ENCODE results near the gene ATG2A.

The ATG2A gene

GRCh38 chr11:64923944-64924909, 7.2 kb upstream of the ATG2A start, which contains the start of gene PPP2R5B:
PPP2R5B (plus strand) TSS chr11:64924689; CDS start chr11:64925735, 1,046 bp downstream.
- DNase-seq = peak; percentile 85 to 91 (median 88)

- no peak for DNase-seq
Observed at GRCh38 chr11:64923151-64923661, 6.2 kb upstream of the ATG2A start.

DNA sequence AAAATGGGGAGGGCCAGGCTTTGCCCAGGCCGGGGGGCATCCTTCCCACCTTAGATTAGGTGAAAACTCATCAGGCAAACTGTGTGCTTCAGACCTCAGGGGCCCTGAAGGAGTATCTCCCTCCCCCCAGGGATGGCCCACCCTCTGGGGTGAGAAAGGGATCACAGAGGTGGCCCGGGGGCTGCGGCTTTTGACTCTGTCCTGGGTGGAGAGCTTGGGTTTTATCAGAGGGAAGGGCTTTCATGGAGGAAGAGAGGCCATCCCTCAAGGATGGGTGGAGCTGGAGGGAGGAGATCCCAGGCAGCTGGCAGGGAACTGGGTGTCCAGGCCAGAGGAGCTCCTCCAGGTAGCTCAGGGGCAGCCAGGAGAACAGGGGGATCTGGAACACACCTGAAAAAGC, 4.4 kb upstream of the ATG2A start:
- DNase-seq = no peak

DNA sequence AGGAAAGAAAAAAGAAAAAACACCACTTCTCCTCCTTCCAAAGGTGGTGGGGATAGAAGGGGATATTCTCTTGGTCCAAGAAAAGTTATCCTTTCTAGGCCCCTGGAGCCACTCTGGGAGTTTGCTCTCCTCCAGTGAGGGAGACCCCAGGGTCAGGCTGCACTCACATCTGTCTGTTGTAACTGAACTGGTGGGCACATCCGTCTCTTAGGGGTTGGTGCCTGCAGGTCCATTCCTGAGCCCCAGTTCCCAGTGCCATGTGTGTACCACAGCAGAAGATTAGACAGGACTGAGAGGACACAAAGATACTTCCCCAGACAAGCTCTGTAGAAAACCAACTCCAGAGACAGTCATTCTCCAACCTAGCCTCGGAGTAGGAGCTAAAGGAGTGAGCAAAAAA, 3.1 kb upstream of the ATG2A start:
- DNase-seq = no peak

- DNase-seq = no peak
Observed at GRCh38 chr11:64919627-64920026, 2.6 kb upstream of the ATG2A start.

- DNase-seq = peak in 1 of 3 experiments; percentile 51
Observed at GRCh38 chr11:64918017-64918416, 1.0 kb upstream of the ATG2A start.

- no peak for DNase-seq
Observed at GRCh38 chr11:64917663-64917995, 620 bp upstream of the ATG2A start.

DNA sequence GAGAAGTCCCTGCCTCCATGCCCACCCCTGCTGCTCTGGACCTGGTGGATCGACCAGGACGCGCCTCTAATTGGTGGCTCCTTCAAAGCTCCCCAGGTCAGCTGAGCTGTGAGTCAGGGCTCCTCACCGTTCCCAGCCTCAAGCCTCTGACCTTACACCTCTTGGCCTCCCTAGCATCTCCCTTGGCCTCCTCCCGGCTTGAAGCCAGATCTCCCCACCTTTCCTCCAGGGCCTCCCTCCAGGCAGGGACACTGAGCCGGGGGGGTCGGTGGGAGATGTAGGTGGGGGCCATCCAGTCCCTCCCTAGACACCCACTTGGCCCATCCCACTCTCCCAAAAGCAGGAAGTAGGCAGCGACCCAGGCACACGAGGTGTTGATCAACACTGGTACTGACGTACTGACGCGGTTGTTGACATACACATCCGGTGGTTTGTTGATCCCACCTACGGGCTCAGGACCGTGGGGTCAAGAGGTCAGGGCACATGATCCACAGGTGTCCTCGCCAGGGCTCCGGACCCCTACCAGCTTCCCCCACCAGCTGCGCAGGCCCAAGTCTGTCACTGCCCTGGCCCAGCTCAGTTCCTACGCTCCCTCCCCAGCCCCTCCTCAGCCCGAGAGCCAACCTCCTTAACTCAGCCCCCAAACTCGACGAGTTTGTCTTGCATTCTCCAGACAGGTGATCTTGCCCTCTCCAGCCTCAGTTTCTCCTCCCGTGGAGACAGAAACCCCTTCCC, 802 bp downstream of the ATG2A start:
- DNase-seq = peak in 2 of 3 experiments; percentile 33 to 59

DNA sequence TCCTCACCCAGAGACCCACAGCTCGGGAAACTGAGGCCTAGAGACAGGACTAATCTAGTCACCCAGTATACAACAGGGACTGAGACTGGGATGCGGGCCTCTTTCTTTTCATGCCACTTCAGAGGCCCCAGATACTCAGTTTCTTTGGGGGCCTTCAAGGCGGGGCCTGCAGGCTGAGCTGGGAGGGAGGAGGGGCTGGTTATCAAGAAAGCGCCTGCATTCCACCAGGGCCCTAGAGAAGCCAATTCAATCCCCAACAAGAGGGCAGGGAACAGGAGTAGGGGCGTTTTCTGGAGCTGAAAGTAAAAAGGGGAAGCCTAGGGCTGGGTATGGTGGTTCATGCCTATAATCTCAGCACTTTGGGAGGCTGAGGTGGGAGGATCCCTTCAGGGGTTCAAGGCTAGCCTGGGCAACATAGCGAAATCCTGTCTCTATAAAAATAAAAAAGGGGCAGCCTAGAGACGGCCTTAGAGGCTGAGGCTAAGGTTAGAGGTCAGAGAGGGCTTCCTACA, 1.6 kb downstream of the ATG2A start:
- DNase-seq = no peak

GRCh38 chr11:64914123-64914522, 2.9 kb downstream of the ATG2A start:
- no peak for DNase-seq

- DNase-seq = no peak
Observed at GRCh38 chr11:64913171-64913727, 3.8 kb downstream of the ATG2A start.

- no peak for DNase-seq
Observed at GRCh38 chr11:64911689-64912088, 5.3 kb downstream of the ATG2A start.

GRCh38 chr11:64911142-64911541, 5.9 kb downstream of the ATG2A start:
- DNase-seq = no peak

- DNase-seq = no peak
Observed at GRCh38 chr11:64910451-64911093, 6.4 kb downstream of the ATG2A start.

- no peak for DNase-seq
Observed at GRCh38 chr11:64909653-64910343, 7.2 kb downstream of the ATG2A start.

DNA sequence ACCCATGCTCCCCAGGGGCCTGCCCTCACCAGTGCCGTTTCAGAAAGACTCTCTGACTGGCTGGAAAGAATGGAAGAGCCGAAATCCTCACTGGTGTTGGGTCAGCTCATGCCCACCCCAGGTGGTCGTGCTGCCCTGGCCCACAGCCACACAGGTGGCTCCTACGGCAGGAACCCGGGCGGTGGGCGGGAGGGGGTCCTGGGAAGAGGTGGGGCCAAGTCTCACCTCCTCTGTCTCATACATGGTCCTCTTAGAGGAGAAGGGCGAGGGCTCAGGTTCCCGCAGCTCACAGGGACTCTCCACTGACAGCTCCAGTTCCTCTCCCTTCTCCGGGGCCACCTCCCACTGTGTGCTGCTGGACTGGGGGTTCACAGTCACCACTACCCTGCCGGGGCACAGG, 8.2 kb downstream of the ATG2A start:
- no peak for DNase-seq

DNA sequence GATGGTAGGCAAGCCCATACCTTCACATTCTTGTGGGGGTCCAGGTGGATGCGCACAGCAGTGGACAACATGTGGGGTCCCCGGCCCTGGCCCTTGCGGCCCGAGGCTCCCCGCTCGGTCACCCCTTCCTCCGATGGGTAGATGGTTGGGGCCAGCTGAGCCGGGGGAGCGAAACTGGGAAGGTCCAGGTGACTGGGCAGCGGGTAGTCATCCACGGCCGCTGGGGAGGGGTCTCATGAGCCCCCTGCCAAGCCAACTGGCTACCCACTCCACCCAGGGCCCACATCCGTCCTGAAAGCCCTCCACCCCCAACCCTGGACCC, 10.7 kb downstream of the ATG2A start:
- DNase-seq = no peak

DNA sequence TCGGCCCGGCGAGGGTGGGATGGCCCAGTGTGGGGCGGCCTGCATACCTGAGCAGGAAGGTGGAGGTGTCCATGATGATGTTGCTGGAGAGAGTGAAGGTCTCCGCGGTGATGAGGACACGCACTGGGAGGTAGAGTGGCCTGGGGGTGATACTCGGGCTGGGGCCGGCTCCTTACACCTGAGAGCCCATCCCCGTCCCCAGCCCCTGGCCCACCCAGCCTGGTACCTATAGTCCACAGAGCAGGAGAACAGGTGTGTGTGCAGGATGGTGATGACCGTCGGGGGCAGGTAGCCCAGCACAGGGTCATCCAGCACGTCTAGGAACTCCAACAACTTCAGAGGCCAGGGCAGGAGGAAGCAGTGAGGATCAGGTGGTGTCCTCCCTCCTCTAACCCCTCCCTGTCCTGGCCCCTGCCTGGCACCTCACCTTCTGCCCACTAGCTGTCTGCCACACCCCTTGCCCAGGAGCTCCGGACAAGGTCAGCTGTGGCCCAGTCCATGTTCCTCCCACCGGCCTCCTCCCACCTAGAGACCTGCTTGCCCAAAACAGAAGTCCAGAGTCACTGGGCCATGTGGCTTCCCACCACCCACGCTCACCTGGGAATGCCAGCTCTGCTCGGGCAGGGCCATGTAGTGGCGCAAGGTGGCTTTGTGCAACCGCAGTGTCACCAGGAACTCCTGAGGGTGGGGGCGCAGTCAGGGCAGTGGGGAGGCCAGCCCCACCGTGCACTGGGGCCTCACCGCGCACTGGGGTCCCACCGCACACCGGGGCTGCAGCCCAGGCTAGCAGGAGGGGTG, 11.3 kb downstream of the ATG2A start:
- DNase-seq = no peak

GRCh38 chr11:64903291-64903833, 13.6 kb downstream of the ATG2A start:
- DNase-seq = no peak

DNA sequence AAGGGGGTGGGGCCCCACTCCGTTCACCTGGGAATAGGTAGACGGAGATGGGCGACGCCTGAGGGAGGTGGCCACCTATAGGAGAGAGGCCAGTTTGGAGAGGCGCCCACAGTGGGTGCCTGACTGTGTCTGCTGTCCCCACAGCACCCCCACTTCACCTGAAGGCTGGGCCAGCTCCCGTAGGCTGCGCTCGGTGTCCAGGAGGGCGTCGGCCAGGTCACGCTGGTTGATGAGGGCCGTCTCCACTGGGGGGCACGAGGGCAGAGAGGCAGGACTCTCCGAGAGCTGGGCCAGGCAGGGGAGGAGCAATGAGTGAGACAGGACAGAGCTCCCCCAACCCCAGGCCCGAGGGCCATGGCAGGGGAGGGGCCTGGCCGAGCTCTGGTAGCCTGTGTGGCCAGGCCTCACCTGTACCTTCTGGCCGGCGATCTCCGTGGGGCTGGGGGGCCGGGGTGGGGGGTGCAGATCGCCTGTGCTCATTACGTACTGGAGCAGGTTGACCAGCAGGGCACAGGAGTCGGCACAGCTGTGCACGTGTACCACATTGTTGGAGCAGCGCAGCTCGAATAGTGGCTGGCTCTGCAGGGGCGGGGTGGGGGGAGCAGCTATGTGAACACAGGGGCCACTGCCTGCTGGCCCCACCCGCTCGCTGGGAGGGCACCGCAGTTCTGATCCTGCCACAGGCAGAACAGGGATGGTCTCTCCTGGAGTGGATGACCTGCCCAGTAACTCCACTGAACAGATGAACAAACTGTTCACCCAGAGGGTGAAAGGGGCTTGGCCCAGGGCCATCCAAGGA, 14.7 kb downstream of the ATG2A start:
- DNase-seq = no peak
